ENCODE results near the gene C13orf46.

C13orf46 gene

DNA sequence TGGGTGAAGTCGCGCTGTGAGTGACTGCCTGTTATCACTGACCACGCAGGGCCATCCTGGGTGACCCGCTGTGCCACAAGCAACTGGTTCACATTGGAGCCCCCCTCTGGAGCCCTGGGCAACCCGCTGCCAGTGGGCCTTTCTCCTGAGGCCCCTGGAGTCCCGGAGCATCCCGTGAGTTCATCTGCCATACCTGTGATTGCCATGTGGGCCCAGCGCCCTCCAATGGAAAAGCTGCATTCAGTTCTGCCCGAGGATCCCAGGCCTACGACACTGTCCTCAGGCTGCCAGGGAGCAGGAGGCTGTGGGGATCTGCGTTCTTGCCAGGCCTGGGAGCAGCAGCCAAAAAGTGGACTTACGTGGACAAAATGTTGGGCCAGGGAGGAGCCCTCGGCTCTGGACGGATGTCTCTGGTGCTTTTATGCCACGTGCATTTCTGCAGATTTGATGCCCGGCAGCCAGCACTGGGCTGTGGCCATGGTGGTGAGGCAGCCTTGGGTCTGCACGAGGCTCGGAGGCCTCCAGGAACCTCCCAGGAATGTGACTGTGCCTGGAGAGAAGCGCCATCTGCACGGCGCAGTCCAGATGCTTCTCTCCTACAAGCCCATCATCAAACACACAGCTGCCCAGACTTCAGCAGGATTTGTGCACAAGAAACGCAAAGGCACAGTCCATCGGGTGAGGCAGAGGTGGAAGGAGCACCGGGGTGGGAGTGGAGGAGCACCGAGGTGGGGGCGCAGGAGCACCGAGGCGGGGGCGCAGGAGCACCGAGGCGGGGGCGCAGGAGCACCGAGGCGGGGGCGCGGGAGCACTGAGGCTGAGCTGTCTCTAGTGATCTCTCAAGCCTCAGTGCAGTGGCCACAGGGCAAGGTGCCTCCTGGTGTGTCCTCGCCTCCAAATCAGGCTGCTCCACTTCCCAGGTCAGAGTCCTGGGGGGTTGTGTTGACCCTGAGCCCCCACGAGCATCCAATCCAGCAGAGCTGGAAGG is 44.0 kb downstream of the C13orf46 start:
- TF ChIP-seq, protein P1, sequence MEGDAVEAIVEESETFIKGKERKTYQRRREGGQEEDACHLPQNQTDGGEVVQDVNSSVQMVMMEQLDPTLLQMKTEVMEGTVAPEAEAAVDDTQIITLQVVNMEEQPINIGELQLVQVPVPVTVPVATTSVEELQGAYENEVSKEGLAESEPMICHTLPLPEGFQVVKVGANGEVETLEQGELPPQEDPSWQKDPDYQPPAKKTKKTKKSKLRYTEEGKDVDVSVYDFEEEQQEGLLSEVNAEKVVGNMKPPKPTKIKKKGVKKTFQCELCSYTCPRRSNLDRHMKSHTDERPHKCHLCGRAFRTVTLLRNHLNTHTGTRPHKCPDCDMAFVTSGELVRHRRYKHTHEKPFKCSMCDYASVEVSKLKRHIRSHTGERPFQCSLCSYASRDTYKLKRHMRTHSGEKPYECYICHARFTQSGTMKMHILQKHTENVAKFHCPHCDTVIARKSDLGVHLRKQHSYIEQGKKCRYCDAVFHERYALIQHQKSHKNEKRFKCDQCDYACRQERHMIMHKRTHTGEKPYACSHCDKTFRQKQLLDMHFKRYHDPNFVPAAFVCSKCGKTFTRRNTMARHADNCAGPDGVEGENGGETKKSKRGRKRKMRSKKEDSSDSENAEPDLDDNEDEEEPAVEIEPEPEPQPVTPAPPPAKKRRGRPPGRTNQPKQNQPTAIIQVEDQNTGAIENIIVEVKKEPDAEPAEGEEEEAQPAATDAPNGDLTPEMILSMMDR (IDR thresholded peaks at IDR 0.05; ENCODE audit: insufficient read depth, low read length, missing control alignments): no peak

DNA sequence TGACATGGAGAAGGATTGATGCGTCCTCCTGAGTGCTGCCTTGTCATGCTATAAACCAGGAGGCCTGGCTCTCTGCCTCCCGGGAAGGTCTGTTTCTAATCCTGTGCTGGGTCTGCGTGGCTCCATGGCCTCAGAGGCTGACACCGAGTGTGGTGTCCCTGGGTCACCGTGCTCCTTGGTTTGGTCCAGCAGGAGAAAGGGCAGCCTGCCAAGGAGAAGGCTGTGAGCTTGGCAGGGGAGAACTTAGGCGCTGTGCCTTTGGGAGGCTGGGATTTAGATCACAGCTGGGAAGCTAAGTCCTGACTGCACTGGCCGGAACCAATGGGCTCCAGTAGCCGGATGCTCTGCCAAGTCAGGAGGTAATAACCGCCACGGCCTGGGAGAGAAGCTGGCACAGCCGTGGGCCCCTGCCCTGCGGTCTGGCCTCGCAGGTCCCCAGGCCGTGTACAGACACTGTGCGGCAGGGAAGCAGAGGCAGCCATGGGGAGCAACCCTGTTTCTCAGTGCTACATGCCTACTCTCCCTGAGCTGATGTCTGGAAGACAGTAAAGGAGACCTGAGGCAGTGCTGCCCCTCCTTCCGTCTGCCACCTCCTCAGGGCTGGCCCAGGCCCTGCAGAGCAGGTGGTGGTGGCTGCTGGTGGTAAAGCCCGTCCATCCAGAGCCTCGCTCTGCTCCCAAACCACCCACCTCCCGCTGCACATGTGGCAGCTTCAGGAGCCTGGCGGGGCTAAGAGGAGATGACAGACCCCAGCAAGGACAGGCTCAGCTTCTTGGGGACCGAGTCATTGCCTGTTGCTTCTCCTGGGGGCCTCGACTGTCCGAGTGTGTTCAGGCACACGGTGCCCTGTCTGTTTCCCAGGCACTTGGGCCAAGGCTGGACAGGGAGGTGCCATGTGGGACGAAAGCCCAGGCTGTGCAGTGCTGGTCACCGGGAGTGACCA is 44.9 kb downstream of the C13orf46 start:
- POLR2A ChIA-PET: interaction anchor here (0.7 to 1.8 kb wide), 6 partner anchors 31 to 150 kb away, joined by 3 to 7 read pairs (median 4); no protein-coding TSS in a partner anchor
- no peak for DNase-seq (ENCODE audit: low read depth, low spot score)
- CTCF ChIA-PET: interaction anchor here (1.5 kb wide), 2 partner anchors 20 to 24 kb away, joined by 4 to 8 read pairs; no protein-coding TSS in a partner anchor
- H3K4me3 ChIP-seq (ENCODE audit: low read depth, low read length): no peak overlapping the region
- TF ChIP-seq, protein P1 (IDR thresholded peaks at IDR 0.05; ENCODE audit: insufficient read depth, low read length, missing control alignments): no peak

More for the DNA sequence above, 44.0 kb downstream of the C13orf46 start:
- no peak overlapping the region for H3K4me3 ChIP-seq (ENCODE audit: low read depth, low read length)
- ChIA-PET POLR2A (no interaction called here), CTCF (interaction anchor here (0.7 to 1.5 kb wide), 5 partner anchors 9 to 296 kb away, joined by 3 to 8 read pairs (median 3); no protein-coding TSS in a partner anchor)
- DNase-seq (ENCODE audit: low read depth, low spot score): no peak

DNA sequence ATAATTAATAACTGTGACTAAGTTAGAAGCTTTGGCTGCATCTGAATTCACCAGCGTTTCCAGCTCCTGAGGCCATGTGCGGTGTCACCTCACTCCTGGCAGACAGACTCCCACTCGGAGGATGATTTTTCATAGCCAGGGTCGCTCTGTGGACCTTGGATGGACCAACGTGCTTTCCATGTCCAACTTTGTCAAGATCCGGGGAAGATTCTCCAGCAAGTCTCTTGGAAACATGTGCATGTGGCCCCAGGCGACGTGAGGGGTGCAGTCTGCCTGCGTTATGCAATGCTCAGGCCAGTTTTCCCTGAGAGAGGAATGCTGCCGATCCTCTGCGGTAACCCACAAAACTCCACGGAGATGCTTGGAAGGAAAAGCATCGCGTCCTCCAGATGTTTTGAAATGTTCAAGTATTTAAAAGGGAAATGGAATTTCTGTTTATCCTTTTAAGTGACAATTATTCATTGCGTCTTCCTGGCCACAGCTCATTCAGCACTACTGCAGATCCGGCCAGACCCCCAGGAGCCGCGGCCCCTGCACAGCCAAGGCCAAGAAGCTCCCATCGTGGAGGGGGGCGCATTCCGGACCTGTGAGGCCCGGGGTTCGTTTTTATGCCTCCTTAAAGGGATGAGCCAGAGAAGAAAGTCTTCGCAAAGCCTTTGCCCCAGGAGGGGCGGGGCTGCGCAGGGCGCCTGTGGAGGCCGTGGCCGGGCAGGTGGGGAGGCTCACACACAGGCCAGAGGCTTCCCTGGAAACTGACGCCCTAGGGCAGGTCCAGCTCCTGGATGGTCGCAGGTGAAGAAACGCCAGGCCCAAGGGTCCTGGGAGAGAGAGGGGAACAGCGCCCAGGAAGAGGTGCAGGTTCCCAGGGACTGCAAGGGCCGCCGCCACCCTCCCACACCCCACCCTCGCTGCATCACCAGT is 46.0 kb downstream of the C13orf46 start:
- DNase-seq (ENCODE audit: low read depth, low spot score): peak; percentile 99
- no peak overlapping the region for H3K4me3 ChIP-seq (ENCODE audit: low read depth, low read length)
- POLR2A ChIA-PET: interaction anchor here (0.6 to 1.8 kb wide), 10 partner anchors 18 to 151 kb away, joined by 3 to 7 read pairs (median 3); no protein-coding TSS in a partner anchor

DNA sequence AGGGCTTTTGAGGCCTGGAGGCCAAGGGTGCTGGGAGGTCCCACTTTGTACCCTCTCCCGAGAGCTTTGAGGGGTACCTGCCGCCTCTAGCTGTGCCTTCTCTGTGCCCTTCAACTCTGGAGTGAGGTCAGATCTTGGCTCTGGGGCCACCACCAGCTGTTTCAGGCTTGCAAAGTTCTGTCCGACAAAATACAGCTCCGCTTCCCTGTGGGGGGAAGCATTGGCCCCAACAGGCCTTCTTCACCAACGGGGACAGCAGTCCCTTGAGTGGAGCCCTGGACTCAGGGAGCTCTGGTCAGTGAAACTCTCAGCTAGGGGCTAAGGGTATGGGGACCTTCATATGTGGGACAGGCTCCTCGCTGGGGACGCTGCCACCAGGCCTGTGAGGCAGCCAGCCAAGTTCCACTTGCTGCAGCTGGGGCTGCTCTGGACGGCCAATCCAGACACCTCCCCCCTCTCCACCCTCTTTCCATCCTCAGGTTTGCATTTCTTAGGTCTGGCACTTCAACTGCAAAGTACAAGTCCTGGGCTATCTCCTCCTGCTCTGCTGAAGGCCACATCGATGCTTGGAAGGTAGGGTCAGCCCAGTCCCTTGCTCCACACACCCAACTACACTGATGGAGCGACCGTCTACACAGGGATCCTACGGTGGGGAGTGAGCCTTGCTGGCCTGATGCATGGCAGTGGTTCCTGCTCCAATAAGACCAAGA is 46.8 kb downstream of the C13orf46 start:
- CTCF ChIA-PET: interaction anchor here (1.2 to 1.5 kb wide), 2 partner anchors 8 to 23 kb away, joined by 3 to 4 read pairs; no protein-coding TSS in a partner anchor
- POLR2A ChIA-PET: interaction anchor here (1.1 to 1.8 kb wide), 5 partner anchors 23 to 124 kb away, joined by 3 to 7 read pairs (median 5); no protein-coding TSS in a partner anchor
- DNase-seq (ENCODE audit: low read depth, low spot score): no peak

More for the DNA sequence above, 46.0 kb downstream of the C13orf46 start:
- CTCF ChIA-PET: interaction anchor here (1.5 kb wide), 3 partner anchors 9 to 23 kb away, joined by 4 to 8 read pairs (median 4); no protein-coding TSS in a partner anchor
- TF ChIP-seq, protein P1 (IDR thresholded peaks at IDR 0.05; ENCODE audit: insufficient read depth, low read length, missing control alignments): no peak

More for the DNA sequence above, 46.8 kb downstream of the C13orf46 start:
- no peak overlapping the region for H3K4me3 ChIP-seq (ENCODE audit: low read depth, low read length)
- TF ChIP-seq, protein P1 (IDR thresholded peaks at IDR 0.05; ENCODE audit: insufficient read depth, low read length, missing control alignments): no peak
